ENCODE results near the gene SCN2B.

DNA sequence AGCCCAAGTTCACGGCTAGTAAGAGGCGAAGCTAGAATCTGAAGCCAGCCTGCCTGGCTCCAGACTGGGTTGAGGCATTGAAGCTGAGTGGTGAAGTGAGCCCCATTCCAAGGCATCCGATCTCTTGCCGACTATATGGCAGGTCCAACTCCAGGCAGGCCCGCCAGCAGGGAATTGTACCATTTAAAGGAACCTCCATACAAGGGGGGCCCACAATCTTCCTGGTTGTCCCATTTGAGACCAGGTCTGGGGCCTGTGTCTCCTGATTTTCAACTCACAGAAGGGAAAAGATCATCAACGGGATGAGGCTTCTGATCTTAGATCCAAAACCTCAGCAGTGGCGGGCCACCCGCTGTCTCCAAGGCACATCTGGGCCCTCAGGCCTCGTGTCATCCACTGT is 4.1 kb downstream of the SCN2B start:
- no peak for TF ChIP-seq EP300 (IDR thresholded peaks at IDR 0.05)
- TF ChIP-seq, protein P1, sequence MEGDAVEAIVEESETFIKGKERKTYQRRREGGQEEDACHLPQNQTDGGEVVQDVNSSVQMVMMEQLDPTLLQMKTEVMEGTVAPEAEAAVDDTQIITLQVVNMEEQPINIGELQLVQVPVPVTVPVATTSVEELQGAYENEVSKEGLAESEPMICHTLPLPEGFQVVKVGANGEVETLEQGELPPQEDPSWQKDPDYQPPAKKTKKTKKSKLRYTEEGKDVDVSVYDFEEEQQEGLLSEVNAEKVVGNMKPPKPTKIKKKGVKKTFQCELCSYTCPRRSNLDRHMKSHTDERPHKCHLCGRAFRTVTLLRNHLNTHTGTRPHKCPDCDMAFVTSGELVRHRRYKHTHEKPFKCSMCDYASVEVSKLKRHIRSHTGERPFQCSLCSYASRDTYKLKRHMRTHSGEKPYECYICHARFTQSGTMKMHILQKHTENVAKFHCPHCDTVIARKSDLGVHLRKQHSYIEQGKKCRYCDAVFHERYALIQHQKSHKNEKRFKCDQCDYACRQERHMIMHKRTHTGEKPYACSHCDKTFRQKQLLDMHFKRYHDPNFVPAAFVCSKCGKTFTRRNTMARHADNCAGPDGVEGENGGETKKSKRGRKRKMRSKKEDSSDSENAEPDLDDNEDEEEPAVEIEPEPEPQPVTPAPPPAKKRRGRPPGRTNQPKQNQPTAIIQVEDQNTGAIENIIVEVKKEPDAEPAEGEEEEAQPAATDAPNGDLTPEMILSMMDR (IDR thresholded peaks at IDR 0.05), result no peak

Measured in stomach (tissue), 4 donors.